HK-2 (cell line): ENCODE measurements around the gene PTPRE.

Experiments used
- DNase-seq: peaks from one replicate; pipeline ENCODE4 v3.0.0-alpha.2; 2018; ENCODE audit not compliant: unreplicated experiment

Gene PTPRE

GRCh38 chr10:127980898-127981297 is 74.0 kb downstream of the PTPRE start:
- DNase-seq: no peak

- DNase-seq: no peak
These were observed 75.7 kb downstream of the PTPRE start for GRCh38 chr10:127982601-127983000.

- DNase-seq: no peak
These were observed 76.6 kb downstream of the PTPRE start for GRCh38 chr10:127983344-127984100.

DNA sequence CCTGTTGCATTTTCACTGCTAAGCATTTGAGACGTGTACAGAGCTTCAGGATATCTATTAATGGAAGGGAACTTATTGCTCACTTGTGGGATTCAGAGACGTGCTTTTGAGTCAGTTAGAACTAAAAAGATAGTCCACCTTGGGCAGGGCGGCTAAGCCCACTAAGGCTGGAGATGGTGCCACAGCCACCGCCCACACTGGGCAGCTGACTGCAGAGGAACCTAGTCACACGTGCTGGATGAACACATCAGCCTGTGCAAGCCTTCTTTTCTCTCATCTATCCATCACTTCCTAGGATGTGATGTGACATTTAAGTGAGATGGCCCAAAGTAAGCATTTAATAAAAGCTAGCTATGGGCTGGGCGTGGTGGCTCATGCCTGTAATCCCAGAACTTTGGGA is 78.0 kb downstream of the PTPRE start:
- no peak for DNase-seq

DNA sequence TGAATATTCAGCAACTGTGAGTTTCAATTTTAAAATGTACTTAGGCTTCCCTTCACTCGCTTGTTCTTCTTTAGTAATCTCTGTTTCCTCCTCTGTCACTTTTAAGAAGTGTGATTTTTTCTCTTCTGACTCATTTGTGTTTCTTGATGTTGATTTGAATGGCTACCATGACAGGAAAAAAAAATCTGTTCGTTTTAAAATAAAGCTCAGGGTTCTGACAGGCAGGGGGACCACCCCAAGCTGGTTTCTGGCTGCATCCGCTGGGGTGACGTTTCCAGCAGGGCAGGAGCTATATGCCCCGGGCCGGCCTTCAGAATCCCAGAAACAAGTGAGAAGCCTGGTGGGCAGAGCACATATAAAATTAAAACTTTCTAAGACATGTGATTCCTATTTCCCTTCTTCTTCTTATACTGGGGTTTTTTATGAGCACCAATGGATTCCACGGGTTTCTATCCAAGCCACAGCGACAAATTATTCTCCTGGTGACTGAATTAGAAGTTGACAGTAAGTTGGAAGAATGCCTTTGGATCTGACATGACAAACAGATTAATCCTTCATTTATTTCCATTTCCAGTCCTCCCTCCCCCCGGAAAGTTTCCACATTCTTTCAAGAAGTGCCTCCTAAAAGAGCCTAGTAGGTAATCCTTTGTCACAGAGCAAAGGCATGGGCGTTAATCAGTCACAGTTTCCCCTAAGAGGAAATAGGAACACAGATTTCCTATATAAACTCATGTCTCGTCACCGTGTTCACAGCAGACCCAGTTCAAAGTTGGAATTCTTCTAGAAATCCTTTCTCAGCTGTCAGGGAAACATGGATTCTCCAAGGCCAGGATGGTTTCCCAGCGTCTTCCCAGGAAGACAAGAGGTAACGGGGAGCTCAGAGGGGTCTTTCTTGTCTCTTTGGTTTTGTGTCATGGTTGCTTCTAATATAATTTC is 79.9 kb downstream of the PTPRE start:
- DNase-seq: no peak

DNA sequence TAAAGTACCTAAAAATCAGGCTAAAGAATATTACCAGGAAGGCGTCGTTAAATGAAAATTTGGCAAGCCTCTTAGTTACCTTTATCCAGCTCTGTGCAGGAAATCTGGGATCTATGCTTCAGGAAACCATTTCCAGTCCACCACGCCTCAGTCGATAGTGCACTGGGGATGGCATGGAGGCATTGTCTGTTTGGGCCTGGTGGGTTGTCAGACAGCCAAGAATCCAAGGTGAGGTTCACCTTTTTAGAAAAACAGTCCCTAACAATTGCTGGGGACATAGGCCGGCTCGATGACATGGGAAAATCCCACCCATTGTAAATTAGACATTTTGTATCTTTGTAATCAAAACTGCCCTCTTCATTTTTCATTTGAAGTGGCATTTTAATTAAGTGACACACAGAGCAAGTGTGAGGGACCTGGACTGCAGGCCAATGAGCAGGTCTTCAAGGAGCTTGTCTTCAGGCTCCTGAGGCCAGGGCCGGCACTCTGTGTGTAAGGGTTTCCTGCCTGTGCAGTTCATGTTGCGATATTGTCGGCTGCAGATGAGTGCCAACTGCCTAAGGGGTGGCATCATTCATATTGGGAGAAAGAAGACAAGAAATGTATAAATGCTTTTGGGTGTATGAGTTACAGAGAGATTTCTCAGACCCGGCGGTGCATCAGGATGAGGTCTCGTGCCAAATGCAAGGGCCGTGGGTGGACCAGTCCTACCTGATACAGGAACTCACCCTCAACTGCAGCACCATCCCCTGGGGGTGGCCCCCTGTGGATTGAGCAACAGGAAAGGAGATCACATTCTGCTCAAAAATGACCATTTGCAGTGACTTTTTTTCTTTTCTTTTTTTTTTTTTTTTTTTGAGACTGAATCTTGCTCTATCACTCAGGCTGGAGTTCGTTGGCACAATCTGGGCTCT is 80.8 kb downstream of the PTPRE start:
- DNase-seq: no peak

DNA sequence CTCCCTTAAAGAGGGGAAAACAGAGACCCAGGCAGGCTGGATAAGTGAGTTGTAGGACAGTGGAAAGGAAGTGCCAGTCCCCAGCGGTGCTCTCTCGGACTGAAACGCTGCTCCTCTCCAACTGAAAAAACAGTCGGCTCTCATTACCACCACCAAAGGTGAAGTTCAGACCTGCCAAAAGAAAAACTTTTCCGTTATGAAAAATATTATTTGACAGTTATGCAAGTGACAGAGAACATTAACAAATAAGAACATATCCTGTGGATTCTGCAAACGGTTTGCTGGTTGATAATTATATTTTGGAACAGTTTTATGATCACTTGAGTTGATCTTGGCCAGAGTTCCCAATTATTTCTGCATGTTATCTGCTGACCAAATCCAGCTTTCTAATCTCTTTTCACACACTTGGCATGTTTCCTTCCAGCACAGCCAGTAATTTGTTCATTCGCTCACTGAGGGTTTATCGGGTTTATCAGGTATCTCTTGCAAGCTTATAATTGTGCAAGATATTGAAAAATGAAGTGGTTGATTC is 82.6 kb downstream of the PTPRE start:
- DNase-seq: no peak

DNA sequence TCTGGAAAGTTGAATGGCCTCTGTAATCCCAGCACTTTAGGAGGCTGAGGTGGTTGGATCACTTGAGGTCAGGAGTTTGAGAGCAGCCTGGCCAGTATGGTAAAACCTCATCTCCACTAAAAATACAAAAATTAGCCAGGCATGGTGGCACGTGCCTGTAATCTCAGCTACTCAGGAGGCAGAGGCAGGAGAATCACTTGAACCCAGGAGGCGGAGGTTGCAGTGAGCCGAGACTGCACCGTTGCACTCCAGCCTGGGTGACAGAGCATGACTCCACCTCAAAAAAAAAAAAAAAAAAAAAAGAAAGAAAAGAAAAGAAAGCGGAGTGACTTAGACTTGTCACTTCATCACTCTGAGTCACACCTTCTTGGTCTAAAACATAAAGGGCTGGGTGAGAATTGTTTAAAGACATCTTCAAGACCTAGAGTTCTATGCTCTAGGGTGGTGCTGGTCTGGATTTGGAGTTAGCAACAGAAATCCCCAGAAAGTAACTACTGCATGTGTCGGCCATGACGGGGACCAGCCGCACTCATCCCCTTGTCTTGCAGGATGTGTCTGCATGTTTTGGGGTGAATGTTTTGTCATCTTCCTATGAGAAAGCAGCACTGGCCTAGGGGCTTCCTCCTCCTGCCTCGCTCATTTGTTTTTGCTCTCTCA is 83.4 kb downstream of the PTPRE start:
- DNase-seq: peak; percentile 67

GRCh38 chr10:127990846-127991542 is 84.1 kb downstream of the PTPRE start:
- DNase-seq: peak; percentile 78

DNA sequence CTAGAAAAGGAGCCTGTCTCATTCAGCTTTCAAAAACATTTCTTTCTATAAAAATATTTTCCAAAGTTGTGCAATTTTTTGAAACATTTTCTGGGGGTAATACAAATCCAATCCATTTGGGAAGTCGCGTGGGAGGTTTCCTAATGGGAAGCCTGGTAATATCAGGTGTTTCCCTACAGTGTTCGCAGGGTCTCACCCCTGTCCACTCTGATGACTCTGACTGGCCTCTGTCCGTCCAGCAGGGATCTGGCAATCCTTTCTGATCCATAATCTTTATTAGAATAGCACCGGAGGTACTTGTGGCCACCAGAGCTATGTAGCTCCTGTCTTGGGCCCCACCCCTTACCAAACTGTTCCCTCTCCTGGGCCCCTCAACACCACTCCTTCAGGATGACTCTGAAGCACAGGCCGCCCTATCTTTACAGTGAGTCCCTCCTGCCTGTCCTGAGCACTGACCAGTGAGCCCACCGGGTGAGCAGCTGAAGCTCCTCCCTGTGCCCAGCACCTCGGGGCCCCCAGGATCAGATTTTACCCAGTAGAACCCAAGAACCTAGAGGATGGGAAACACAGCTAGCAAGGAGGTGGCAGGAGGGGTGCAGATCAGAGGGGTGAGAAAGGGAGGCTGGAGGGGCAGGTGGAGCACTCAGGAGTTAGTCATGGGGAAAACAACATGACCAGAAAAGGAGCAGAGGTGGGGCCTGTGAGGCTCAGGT is 84.8 kb downstream of the PTPRE start:
- DNase-seq: peak; percentile 83

GRCh38 chr10:127992376-127992775 is 85.5 kb downstream of the PTPRE start:
- DNase-seq: no peak

DNA sequence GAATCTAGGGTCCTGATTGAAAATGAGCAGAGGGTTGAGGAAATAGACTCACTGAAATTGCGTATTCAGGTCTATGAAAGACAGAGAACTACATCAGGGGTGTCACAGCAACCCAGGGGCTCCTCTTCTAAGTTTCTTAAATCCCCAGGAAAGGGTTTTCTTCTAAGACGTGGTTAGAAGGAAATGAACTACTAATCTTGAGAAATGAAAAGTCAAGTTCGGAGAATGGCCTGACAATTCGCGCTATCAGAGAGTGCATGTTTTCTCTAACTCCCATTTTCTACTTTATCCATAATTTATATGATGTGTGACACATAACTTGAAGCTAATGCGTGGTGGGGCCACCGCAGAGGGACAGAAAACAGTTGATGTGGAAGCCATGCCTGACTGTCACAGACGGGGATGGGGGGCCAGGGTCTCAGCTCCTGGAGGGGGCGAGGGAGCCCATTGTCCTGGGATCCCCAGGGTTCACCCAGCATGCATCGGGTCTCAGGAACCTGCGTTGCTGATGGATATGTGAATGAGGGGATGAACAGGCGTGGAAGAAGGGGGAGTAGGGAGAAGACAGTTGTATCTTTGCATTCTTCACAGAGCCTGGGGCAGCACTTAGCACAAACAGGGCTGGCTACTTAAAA is 86.3 kb downstream of the PTPRE start:
- DNase-seq: no peak

DNA sequence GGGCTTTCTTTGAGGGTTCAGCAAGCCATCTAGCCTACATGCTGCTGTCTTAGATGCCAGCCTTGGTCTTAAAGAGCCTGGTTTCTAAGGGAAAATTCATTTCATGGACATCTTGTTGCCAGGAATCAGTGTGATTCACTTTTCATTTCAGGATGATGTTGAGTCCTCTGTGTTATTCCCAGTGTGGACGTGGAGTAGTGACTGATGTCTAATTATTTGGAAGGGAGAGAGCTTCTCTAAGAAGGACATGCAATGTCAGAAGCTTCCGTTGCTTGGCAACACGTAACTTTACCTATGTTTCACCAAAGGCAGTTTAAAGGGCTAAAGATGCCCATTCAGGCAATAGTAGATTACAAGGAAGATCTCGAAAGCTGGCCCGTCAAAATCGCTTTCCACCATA is 89.0 kb downstream of the PTPRE start:
- DNase-seq: no peak

DNA sequence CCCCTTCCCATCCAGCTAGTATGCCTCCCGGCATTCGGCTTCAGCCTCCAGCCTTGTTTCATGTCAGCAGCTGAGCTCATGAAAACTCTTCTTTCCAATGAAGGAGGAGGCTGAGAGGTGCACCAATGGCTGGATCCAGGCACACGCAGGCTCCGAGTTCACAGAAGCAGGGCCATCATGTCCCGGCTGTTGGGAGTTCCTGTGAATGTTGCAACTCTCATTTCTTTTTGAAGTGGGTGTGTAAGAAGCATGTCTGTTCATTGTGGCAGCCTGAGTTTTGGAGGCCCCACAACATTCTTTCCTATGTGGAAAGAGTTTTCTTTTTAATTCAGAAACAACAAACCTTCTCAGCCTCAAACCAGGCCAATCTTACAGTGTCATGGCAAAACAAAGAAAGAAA is 89.7 kb downstream of the PTPRE start:
- DNase-seq: no peak

DNA sequence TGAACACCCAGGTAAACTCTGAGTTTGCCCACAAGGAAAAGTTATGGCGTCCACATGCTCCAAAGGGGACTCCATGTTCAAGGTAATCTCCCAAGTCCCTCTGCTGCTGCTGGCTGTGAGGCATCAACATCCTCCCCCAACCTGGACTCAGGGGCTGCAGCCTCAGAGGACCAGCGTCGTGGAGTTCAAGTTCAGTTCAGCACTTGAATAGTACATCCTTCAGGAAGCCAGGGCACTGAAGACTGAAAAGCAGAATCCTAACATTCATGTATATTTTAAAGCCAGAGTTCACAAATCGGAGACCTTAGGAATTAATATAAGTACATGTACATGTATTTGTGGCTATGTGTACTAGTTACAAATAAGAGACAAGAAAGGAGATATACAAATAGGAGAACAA is 90.4 kb downstream of the PTPRE start:
- DNase-seq: no peak

DNA sequence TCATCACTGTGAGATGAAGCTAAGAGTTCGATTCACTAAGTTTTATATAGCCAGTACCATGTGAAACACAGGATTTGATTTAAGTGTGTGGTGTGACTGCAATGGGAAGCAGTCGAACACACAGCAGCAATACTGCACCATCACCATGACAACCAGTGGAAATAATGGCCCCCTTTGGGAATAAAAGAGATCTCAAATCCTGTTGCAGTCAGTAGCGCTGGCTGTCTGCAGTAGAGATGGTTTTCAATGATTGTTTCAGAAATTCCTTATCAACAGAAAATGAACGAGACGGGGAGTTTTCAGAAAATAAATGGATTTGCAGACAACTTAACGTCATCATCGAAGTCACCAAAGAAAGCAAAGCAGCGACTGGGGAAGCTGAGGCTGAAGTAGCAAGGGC is 91.0 kb downstream of the PTPRE start:
- no peak for DNase-seq

DNA sequence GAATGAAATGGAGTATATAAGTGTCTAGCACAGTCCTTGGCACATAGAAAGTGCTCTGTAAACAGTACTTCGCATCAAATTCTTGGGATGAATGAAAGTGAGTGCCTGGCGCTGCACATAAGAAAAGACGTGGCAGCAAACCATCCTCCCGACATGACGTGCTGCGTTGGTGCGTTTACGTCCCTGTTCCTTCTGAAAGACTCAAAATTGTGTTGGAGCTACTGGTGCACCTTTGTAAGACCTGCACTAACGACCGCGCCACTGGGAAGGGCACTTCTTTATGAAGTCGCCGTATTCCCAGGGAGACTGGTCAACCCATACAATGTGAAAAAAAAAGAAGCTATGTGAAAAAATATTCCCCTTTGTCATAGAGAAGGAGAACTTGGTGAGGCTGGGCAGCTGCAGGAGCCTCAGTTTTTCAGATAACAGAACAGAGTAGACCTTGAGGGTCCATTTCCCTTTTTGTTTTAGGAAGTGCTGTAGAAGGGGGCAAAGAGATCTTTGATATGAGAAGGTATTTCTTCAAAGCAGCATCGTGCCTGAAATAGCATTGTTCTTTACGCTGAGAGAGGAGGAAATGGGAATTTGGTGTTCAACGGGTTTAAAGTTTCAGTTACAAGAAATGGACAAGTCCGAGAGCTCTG is 91.7 kb downstream of the PTPRE start:
- no peak for DNase-seq

DNA sequence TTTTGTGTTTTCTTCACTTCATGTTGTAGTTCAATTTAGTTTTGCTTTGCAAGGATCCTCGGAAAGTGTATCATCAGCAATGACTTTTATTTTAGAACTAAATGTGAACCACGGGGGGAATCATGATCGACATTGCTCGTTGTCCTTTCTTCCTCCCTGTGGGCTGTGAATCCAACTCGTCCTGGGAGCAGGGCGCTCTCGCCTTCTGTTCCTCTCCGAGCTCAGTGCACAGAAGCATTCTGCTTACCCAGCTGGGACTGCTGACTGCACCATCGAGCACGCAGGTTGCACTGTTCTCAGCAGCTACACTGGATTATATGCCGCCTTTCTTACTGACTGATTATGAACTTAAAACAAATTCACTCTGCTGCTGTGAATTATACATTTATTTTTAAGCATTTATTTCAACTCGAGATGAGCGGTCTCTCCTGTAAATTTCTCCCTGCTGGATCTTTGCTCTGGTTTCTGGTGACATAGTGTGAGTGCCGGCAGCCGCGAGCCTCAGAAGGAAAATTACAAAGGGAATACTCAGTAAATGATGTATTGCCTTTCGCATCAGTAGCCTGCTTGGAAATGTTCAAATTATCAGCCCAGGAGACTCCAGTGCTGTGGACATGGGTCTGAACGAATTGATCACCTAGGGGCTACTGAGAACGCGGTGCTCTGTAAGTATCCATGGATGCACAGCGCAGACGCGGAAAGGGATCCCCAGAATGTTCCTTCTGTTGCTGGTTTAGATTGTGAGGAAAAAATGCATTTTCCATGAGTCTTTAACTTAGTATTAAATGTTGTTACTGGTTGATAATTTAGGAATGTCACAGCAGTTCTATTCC is 92.6 kb downstream of the PTPRE start:
- DNase-seq: no peak
